Astrocyte (in vitro differentiated cells and primary cell): ENCODE results near the gene PDCD1. TPM values are rescaled to one million over a fixed set of nuclear protein-coding genes. Genes with fewer than 3 reads are reported as not detected.
A peak's percentile ranks its signal among the peaks of the same experiment; 100 is the strongest.
"Not testable (repeated sequence)": the region's sequence is repeated elsewhere in the genome, so short reads cannot be mapped to it uniquely, and the experiment has no call there.

ENCODE experiments used
- DNase-seq: peaks from one replicate; pipeline ENCODE4 v3.0.0-alpha.2; 2010; ENCODE audit warnings: low read depth
- FAIRE-seq: peaks from 2 replicates; lab custom pipeline; 2011; peaks lifted over from hg19 to GRCh38; lab: Jason Lieb, UNC
- H2AFZ ChIP-seq: 2 replicates; pipeline ENCODE4 v1.6.0; 2012; ENCODE audit warnings: low read depth, low read length, inconsistent platforms
- H3K27ac ChIP-seq: 2 replicates; pipeline ENCODE4 v1.5.1; 2011; ENCODE audit warnings: low read depth, low read length, inconsistent platforms
- H3K27me3 ChIP-seq: 2 replicates; pipeline ENCODE4 v1.6.0; 2011; ENCODE audit warnings: low read length, inconsistent platforms; ENCODE audit not compliant: insufficient read depth
- H3K36me3 ChIP-seq: 2 replicates; pipeline ENCODE4 v1.5.1; 2011; ENCODE audit warnings: low read length, inconsistent platforms; ENCODE audit not compliant: insufficient read depth
- H3K4me1 ChIP-seq: 2 replicates; pipeline ENCODE4 v1.5.1; 2011; ENCODE audit warnings: low read length, inconsistent platforms; ENCODE audit not compliant: insufficient read depth
- H3K4me2 ChIP-seq: 2 replicates; pipeline ENCODE4 v1.6.0; 2012; ENCODE audit warnings: low read length, inconsistent platforms
- H3K4me3 ChIP-seq: 2 replicates; pipeline ENCODE4 v1.5.1; 2011; ENCODE audit warnings: low read depth, mild to moderate bottlenecking, low read length, inconsistent platforms; ENCODE audit not compliant: insufficient read depth
- H3K79me2 ChIP-seq: 2 replicates; pipeline ENCODE4 v1.6.0; 2012; ENCODE audit warnings: mild to moderate bottlenecking, low read length, inconsistent platforms; ENCODE audit not compliant: insufficient read depth
- H3K9ac ChIP-seq: 2 replicates; pipeline ENCODE4 v1.6.0; 2012; ENCODE audit warnings: mild to moderate bottlenecking, low read length, inconsistent platforms
- H3K9me3 ChIP-seq: 2 replicates; pipeline ENCODE4 v1.5.1; 2012; ENCODE audit warnings: low read depth, mild to moderate bottlenecking, low read length, inconsistent platforms; ENCODE audit not compliant: insufficient read depth
- H4K20me1 ChIP-seq: 2 replicates; pipeline ENCODE4 v1.6.0; 2012; ENCODE audit warnings: low read length, inconsistent platforms; ENCODE audit not compliant: insufficient read depth
- H3K27ac Mint-ChIP-seq: one replicate; pipeline ENCODE4 v1.8.0; 2021; ENCODE audit warnings: mild to moderate bottlenecking, mixed read lengths; ENCODE audit not compliant: unreplicated experiment
- H3K27me3 Mint-ChIP-seq: one replicate; pipeline ENCODE4 v1.8.0; 2021; ENCODE audit warnings: low read depth, mixed read lengths; ENCODE audit not compliant: unreplicated experiment
- H3K36me3 Mint-ChIP-seq: one replicate; pipeline ENCODE4 v1.8.0; 2021; ENCODE audit warnings: low read depth, mixed read lengths; ENCODE audit not compliant: unreplicated experiment
- H3K4me1 Mint-ChIP-seq: one replicate; pipeline ENCODE4 v1.8.0; 2021; ENCODE audit warnings: low read depth, mixed read lengths; ENCODE audit not compliant: unreplicated experiment
- H3K4me3 Mint-ChIP-seq: one replicate; pipeline ENCODE4 v1.8.0; 2021; ENCODE audit warnings: mild to moderate bottlenecking, moderate library complexity, mixed read lengths; ENCODE audit not compliant: unreplicated experiment
- H3K9me3 Mint-ChIP-seq: one replicate; pipeline ENCODE4 v1.8.0; 2021; ENCODE audit warnings: mild to moderate bottlenecking, mixed read lengths; ENCODE audit not compliant: unreplicated experiment
- EZH2 ChIP-seq: IDR thresholded peaks from 2 replicates; pipeline ENCODE4 v1.6.1; 2012; ENCODE audit warnings: mild to moderate bottlenecking, low read length, inconsistent platforms; ENCODE audit not compliant: insufficient read depth
- total RNA-seq: library from RNA; stranded (reverse); gene quantifications from 2 replicates; pipeline ENCODE4 v1.2.1, GENCODE V29; 2021
- TF ChIP-seq, protein P1 (sequence below): IDR thresholded peaks from 2 replicates; pipeline ENCODE4 v1.5.1; 2011; ENCODE audit warnings: low read depth, mild to moderate bottlenecking, inconsistent platforms, low read length, moderate library complexity; ENCODE audit not compliant: insufficient read depth

The PDCD1 gene
- total RNA-seq, 1 donor from 2014 or later: not detected

DNA sequence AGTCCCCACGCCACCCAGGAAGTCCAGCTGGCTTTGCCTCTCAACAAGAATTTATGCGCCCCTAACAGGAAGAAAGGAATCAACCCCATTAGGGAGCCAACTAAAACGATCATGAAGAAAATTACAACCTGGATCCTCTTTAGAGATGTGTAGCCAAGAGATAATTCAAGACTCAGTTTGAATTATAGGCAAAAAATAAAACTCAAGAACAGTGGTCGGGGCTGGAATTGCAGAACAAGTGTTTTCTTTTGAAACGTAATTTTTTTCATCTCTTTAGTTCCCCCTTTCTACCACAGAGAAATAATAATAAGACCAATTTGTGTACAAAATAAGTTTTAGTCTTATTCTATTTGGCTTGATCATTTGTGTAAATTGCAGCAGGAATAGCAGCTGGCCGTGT lies 22.4 kb downstream of the PDCD1 start:
- Histone ChIP-seq H2AFZ (no peak overlapping the region), H3K4me3 (no peak overlapping the region), H3K27ac (no peak overlapping the region), H3K79me2 (no peaks in the 10 kb centered on the region), H3K9ac (no peak overlapping the region), H4K20me1 (no peaks in the 10 kb centered on the region), H3K4me2 (no peak overlapping the region), H3K9me3 (no peaks in the 10 kb centered on the region), H3K36me3 (no peaks in the 10 kb centered on the region), H3K27me3 (peaks cover 30% of the 10 kb centered on the region), H3K4me1 (no peaks in the 10 kb centered on the region)
- DNase-seq (no peak), FAIRE-seq (no peak)
- Mint-ChIP-seq H3K27me3 (peaks cover 22% of the 10 kb centered on the region), H3K4me1 (peaks cover 5% of the 10 kb centered on the region), H3K9me3 (peaks cover 1% of the 10 kb centered on the region), H3K4me3 (no peak overlapping the region), H3K36me3 (no peaks in the 10 kb centered on the region), H3K27ac (peak overlapping the region; percentile 56)
- TF ChIP-seq, protein P1, sequence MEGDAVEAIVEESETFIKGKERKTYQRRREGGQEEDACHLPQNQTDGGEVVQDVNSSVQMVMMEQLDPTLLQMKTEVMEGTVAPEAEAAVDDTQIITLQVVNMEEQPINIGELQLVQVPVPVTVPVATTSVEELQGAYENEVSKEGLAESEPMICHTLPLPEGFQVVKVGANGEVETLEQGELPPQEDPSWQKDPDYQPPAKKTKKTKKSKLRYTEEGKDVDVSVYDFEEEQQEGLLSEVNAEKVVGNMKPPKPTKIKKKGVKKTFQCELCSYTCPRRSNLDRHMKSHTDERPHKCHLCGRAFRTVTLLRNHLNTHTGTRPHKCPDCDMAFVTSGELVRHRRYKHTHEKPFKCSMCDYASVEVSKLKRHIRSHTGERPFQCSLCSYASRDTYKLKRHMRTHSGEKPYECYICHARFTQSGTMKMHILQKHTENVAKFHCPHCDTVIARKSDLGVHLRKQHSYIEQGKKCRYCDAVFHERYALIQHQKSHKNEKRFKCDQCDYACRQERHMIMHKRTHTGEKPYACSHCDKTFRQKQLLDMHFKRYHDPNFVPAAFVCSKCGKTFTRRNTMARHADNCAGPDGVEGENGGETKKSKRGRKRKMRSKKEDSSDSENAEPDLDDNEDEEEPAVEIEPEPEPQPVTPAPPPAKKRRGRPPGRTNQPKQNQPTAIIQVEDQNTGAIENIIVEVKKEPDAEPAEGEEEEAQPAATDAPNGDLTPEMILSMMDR: peak; percentile 16
- no peak for TF ChIP-seq EZH2

DNA sequence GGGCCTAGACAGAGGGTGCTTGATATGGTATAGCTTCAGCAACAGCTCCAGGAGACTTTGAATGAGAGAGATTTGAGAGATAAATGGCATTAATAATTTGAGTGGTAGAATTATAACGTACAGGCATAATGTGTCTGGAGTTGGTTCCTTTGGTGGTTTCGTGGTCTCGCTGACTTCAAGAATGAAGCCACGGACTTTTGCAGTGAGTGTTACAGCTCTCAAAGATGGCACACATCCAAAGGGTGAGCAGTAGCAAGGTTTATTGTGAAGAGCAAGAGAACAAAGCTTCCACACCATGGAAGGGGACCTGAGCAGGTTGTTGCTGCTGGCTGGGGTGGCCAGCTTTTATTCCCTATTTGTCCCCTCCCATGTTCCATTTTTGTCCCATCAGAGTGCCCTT lies 23.1 kb downstream of the PDCD1 start:
- Histone ChIP-seq H3K4me1 (no peaks in the 10 kb centered on the region), H3K4me3 (no peak overlapping the region), H3K27me3 (peaks cover 30% of the 10 kb centered on the region), H3K79me2 (no peaks in the 10 kb centered on the region), H4K20me1 (no peaks in the 10 kb centered on the region), H3K9me3 (no peaks in the 10 kb centered on the region), H3K4me2 (no peak overlapping the region), H3K36me3 (no peaks in the 10 kb centered on the region), H3K27ac (no peak overlapping the region), H3K9ac (no peak overlapping the region), H2AFZ (no peak overlapping the region)
- peaks cover 7% of the 10 kb centered on the region for H3K9me3 Mint-ChIP-seq
- H3K4me1 Mint-ChIP-seq: peaks cover 5% of the 10 kb centered on the region
- no peak overlapping the region for H3K4me3 Mint-ChIP-seq
- DNase-seq: peak; percentile 24
- TF ChIP-seq EZH2: no peak
- TF ChIP-seq, protein P1: no peak
- H3K36me3 Mint-ChIP-seq: no peaks in the 10 kb centered on the region
- no peak overlapping the region for H3K27ac Mint-ChIP-seq
- H3K27me3 Mint-ChIP-seq: peaks cover 24% of the 10 kb centered on the region
- FAIRE-seq: no peak

DNA sequence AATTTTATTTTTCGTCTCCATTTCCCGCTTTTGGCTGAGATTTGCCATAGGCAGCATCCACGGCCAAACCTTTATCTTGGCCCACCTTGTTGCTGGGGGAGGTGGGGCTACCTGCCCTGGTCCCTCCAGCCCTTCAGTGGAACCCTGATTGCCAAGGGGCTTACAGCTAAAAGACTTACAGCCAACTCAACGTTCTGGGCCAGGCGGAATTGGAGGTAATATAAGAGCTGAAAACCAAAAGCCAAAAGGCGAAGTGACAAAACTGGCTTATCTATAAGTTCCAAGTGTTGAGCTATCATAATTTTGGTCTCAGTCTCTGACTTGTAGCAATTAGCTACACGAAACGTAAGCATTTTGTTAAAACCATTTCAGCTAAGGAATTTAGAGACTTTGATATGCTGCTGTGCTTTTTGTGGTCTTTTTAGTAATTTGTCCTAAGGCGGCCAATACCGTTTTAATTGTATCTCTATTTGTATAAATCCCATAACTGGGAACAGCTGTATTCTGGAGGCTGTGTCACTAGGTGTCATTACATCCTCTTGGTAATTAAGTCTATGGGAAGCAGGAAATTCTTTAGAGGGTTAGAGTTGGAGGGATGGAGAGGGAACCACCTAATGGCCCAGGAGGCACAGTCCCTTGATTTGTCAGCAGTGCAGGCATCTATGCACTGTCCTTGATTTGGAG lies 24.0 kb downstream of the PDCD1 start:
- peaks cover 29% of the 10 kb centered on the region for H3K27me3 ChIP-seq
- H2AFZ ChIP-seq: no peak overlapping the region
- H4K20me1 ChIP-seq: no peaks in the 10 kb centered on the region
- no peaks in the 10 kb centered on the region for H3K36me3 ChIP-seq
- TF ChIP-seq, protein P1: no peak
- no peak for TF ChIP-seq EZH2
- H3K4me1 ChIP-seq: no peaks in the 10 kb centered on the region
- Mint-ChIP-seq H3K9me3 (peaks cover 7% of the 10 kb centered on the region), H3K36me3 (no peaks in the 10 kb centered on the region), H3K27me3 (peaks cover 24% of the 10 kb centered on the region), H3K27ac (peak overlapping the region; percentile 22), H3K4me1 (peaks cover 5% of the 10 kb centered on the region), H3K4me3 (no peak overlapping the region)
- no peak for FAIRE-seq
- H3K79me2 ChIP-seq: no peaks in the 10 kb centered on the region
- DNase-seq: no peak
- no peaks in the 10 kb centered on the region for H3K9me3 ChIP-seq
- H3K27ac ChIP-seq: no peak overlapping the region
- no peak overlapping the region for H3K9ac ChIP-seq
- no peak overlapping the region for H3K4me3 ChIP-seq
- no peak overlapping the region for H3K4me2 ChIP-seq

DNA sequence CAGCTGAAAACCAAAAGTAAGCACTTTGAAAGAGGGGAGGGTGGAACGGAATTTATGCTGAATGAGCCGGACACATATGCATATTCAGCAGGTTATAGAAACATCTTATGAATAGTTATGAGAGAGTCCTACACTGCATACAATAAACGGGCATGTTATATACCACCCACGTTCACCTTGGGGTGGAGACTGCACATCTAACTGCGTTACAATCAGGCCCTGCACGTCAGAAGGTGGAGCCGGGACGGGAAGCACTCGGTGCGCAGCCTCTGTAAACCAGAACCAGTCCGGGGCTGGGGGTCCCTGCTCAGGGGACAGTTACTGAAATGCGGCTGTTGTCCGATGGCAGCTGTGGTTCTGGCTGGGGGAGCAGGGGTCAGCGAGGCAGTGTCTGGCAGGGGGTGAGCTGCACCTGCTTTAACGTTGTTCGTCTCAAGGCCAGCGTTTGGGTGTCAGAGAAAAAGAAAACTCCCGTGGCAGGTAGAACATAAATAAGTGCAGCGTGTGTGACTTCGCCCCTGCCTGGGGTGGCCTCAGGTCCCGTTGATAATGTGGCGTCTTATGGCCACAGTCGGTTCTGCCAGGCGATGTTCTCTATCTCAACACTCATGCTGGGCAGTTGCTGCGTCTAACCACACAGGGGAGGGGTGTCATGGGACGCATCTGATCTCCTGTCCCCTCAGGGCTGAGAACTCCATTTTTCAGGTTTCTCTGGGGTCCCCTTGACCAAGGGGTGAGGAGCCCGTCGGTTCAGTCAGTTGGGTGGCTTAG lies 24.8 kb downstream of the PDCD1 start:
- peak; percentile 60 for FAIRE-seq
- Mint-ChIP-seq H3K9me3 (peaks cover 11% of the 10 kb centered on the region), H3K27me3 (peaks cover 24% of the 10 kb centered on the region)
- H3K4me3 ChIP-seq, H3K4me3 Mint-ChIP-seq, H3K9me3 ChIP-seq, H2AFZ ChIP-seq, H3K4me1 Mint-ChIP-seq, H3K27ac ChIP-seq, H4K20me1 ChIP-seq, H3K27ac Mint-ChIP-seq, H3K4me1 ChIP-seq, H3K79me2 ChIP-seq, H3K36me3 Mint-ChIP-seq, H3K9ac ChIP-seq, H3K36me3 ChIP-seq, DNase-seq: not testable (repeated sequence)
- H3K4me2 ChIP-seq: peak overlapping the region; percentile 53
- peaks cover 29% of the 10 kb centered on the region for H3K27me3 ChIP-seq
